Measurements from ENCODE around the gene DGKH.

The DGKH gene

GRCh38 chr13:42114278-42114677, 65.8 kb downstream of the DGKH start:
- no peak for TF ChIP-seq CTCF (IDR thresholded peaks at IDR 0.05; ENCODE audit: low read depth, low read length)
- H3K4me3 ChIP-seq (ENCODE audit: low read depth, low read length): no peak overlapping the region

- TF ChIP-seq CTCF (IDR thresholded peaks at IDR 0.05; ENCODE audit: low read depth, low read length): no peak
- H3K4me3 ChIP-seq (ENCODE audit: low read depth, low read length): no peak overlapping the region
Observed at GRCh38 chr13:42114912-42115311, 66.5 kb downstream of the DGKH start.

GRCh38 chr13:42116225-42116624, 67.8 kb downstream of the DGKH start:
- TF ChIP-seq CTCF (IDR thresholded peaks at IDR 0.05; ENCODE audit: low read depth, low read length): no peak
- no peak overlapping the region for H3K4me3 ChIP-seq (ENCODE audit: low read depth, low read length)

GRCh38 chr13:42119041-42119440, 70.6 kb downstream of the DGKH start:
- no peak for TF ChIP-seq CTCF (IDR thresholded peaks at IDR 0.05; ENCODE audit: low read depth, low read length)
- no peak overlapping the region for H3K4me3 ChIP-seq (ENCODE audit: low read depth, low read length)

- TF ChIP-seq CTCF (IDR thresholded peaks at IDR 0.05; ENCODE audit: low read depth, low read length): no peak
- no peak overlapping the region for H3K4me3 ChIP-seq (ENCODE audit: low read depth, low read length)
Observed at GRCh38 chr13:42119875-42120274, 71.4 kb downstream of the DGKH start.

GRCh38 chr13:42123600-42123999, 75.2 kb downstream of the DGKH start:
- no peak for TF ChIP-seq CTCF (IDR thresholded peaks at IDR 0.05; ENCODE audit: low read depth, low read length)
- no peak overlapping the region for H3K4me3 ChIP-seq (ENCODE audit: low read depth, low read length)

- TF ChIP-seq CTCF (IDR thresholded peaks at IDR 0.05; ENCODE audit: low read depth, low read length): no peak
Observed at GRCh38 chr13:42125046-42125445, 76.6 kb downstream of the DGKH start.

More at GRCh38 chr13:42125046-42125445, 76.6 kb downstream of the DGKH start:
- no peak overlapping the region for H3K4me3 ChIP-seq (ENCODE audit: low read depth, low read length)
